HepG2 (cell line): ENCODE data around the gene PTK7. TPM values are rescaled to one million over a fixed set of nuclear protein-coding genes. Genes with fewer than 3 reads are reported as not detected.
A peak's percentile ranks its signal among the peaks of the same experiment; 100 is the strongest.

ENCODE experiments used
- AHDC1 ChIP-seq: sonication (generic); formaldehyde crosslinking; IDR thresholded peaks from 2 replicates; pipeline ENCODE4 v1.5.1; 2020; ENCODE audit warnings: mild to moderate bottlenecking, missing genetic modification reagents, borderline replicate concordance
- KLF11 ChIP-seq: IDR thresholded peaks from 2 replicates; pipeline ENCODE4 v1.6.1; 2016; ENCODE audit warnings: missing compliant biosample characterization
- RBM22 ChIP-seq: fragments of 200-400 bp; formaldehyde crosslinking; optimal IDR thresholded peaks from 2 replicates; pipeline ENCODE3; 2017; ENCODE audit warnings: mild to moderate bottlenecking, low read length, moderate library complexity
- RORA ChIP-seq: sonication (generic); formaldehyde crosslinking; IDR thresholded peaks from 2 replicates; pipeline ENCODE4 v1.5.0; 2020; ENCODE audit warnings: mild to moderate bottlenecking, missing genetic modification reagents, moderate library complexity
- XBP1 ChIP-seq: sonication (generic); formaldehyde crosslinking; IDR thresholded peaks from 2 replicates; pipeline ENCODE4 v1.5.0; 2020; ENCODE audit warnings: missing genetic modification reagents
- ZBTB39 ChIP-seq: sonication (generic); formaldehyde crosslinking; IDR thresholded peaks from 2 replicates; pipeline ENCODE4 v1.5.0; 2020; ENCODE audit warnings: missing genetic modification reagents
- ZNF263 ChIP-seq: sonication (generic); formaldehyde crosslinking; IDR thresholded peaks from 2 replicates; pipeline ENCODE4 v1.4.0; 2020; ENCODE audit warnings: missing genetic modification reagents
- polyA plus RNA-seq, 8 experiments: library from polyadenylated mRNA; depleted of rRNA in 3 of 8; stranded (reverse) in 7 of 8; unstranded in 1 of 8; fragments of >200 nt; fragmentation: Illumina TruSeq in 4 of 8; extraction: Trizol in 4 of 8; gene quantifications; 2 replicates each; pipeline versions ENCODE4 v1.2.1 to v1.2.3, GENCODE V29; 2011 to 2016; ENCODE audit warnings: low read depth in 4 of 8, missing spikeins in 1 of 8, mixed read lengths in 1 of 8; ENCODE audit not compliant: insufficient read depth in 1 of 8
- total RNA-seq, 5 experiments: library from RNA; depleted of rRNA; stranded (reverse); fragments of >200 nt; fragmentation: Illumina TruSeq; extraction: Trizol; gene quantifications; 2 replicates each; pipeline ENCODE4 v1.2.3, GENCODE V29; 2016; ENCODE audit warnings: low read depth in 1 of 5
- TF ChIP-seq, protein P1 (sequence below): sonication (generic); formaldehyde crosslinking; IDR thresholded peaks from 2 replicates; pipeline ENCODE4 v1.4.0; 2020; ENCODE audit warnings: missing genetic modification reagents, borderline replicate concordance
- TF ChIP-seq, protein P2 (sequence below): sonication (generic); formaldehyde crosslinking; IDR thresholded peaks from one replicate; pipeline ENCODE4 v1.5.1; 2020; ENCODE audit warnings: mild to moderate bottlenecking, missing genetic modification reagents; ENCODE audit errors: not compliant biosample characterization

The PTK7 gene
- total and polyA plus RNA-seq, 2 of the 13 experiments (the other 11 are each of a cell fraction or from before 2014, with no cell fraction given): 98.5 to 99.8 TPM

DNA sequence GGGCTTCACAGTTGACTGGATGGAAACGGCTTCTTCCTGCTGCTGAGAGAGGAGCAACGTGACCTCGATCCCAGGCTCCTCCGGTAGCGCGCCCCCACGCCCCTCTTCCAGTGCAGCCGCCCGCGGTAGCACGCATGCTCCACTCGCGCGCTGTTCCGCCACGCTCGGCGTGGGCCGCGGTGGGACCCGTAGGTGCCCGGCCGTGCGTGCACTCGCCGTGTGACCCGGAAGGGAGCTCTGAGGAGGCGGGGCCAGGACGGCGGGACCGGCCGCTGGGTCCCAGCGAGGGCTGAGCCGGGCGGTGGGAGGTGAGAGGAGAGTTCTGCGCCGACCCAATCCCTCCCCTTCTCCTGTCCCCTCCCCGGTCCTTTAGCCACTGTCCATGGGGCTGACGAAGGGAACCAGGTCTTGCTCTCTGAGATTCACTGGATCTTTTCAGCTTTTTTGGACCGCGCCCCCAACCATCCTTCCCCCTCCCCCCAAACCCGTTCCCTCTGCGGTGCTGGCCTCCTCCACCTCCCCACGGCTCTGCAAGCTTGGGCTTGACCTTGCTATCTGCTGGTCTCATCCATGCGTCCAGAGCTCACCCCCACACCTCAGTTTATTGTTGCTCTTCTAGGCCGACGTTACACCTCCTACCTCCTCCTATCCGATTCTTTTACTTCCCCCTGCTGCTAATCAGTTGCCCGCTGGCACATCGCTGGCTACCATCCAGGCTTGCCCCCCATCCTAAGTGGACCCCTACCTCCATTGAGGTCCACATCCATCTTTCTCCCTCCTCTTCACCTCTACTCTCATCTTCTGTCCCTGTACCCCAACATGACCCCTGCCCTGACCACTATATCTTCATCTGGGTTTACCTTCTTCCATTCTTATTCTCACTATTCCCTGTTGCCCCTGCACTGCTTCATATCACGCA lies 106.1 kb downstream of the PTK7 start, which contains the start of gene CUL9 (continued):
- TF ChIP-seq RBM22: no peak
- no peak for TF ChIP-seq XBP1 (CRISPR knock-in tag)
- no peak for TF ChIP-seq ZBTB39 (CRISPR knock-in tag)
- peak; percentile 70; the same call in 1 of the 2 replicates for TF ChIP-seq ZNF263 (CRISPR knock-in tag)
- TF ChIP-seq AHDC1 (CRISPR knock-in tag): no peak
- peak; percentile 68; the same call in 1 of the 2 replicates for TF ChIP-seq KLF11 (CRISPR knock-in tag)
- no peak for TF ChIP-seq RORA (CRISPR knock-in tag)
- TF ChIP-seq, protein P1, sequence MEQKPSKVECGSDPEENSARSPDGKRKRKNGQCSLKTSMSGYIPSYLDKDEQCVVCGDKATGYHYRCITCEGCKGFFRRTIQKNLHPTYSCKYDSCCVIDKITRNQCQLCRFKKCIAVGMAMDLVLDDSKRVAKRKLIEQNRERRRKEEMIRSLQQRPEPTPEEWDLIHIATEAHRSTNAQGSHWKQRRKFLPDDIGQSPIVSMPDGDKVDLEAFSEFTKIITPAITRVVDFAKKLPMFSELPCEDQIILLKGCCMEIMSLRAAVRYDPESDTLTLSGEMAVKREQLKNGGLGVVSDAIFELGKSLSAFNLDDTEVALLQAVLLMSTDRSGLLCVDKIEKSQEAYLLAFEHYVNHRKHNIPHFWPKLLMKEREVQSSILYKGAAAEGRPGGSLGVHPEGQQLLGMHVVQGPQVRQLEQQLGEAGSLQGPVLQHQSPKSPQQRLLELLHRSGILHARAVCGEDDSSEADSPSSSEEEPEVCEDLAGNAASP (CRISPR knock-in tag): peak; percentile 74
- TF ChIP-seq, protein P2, sequence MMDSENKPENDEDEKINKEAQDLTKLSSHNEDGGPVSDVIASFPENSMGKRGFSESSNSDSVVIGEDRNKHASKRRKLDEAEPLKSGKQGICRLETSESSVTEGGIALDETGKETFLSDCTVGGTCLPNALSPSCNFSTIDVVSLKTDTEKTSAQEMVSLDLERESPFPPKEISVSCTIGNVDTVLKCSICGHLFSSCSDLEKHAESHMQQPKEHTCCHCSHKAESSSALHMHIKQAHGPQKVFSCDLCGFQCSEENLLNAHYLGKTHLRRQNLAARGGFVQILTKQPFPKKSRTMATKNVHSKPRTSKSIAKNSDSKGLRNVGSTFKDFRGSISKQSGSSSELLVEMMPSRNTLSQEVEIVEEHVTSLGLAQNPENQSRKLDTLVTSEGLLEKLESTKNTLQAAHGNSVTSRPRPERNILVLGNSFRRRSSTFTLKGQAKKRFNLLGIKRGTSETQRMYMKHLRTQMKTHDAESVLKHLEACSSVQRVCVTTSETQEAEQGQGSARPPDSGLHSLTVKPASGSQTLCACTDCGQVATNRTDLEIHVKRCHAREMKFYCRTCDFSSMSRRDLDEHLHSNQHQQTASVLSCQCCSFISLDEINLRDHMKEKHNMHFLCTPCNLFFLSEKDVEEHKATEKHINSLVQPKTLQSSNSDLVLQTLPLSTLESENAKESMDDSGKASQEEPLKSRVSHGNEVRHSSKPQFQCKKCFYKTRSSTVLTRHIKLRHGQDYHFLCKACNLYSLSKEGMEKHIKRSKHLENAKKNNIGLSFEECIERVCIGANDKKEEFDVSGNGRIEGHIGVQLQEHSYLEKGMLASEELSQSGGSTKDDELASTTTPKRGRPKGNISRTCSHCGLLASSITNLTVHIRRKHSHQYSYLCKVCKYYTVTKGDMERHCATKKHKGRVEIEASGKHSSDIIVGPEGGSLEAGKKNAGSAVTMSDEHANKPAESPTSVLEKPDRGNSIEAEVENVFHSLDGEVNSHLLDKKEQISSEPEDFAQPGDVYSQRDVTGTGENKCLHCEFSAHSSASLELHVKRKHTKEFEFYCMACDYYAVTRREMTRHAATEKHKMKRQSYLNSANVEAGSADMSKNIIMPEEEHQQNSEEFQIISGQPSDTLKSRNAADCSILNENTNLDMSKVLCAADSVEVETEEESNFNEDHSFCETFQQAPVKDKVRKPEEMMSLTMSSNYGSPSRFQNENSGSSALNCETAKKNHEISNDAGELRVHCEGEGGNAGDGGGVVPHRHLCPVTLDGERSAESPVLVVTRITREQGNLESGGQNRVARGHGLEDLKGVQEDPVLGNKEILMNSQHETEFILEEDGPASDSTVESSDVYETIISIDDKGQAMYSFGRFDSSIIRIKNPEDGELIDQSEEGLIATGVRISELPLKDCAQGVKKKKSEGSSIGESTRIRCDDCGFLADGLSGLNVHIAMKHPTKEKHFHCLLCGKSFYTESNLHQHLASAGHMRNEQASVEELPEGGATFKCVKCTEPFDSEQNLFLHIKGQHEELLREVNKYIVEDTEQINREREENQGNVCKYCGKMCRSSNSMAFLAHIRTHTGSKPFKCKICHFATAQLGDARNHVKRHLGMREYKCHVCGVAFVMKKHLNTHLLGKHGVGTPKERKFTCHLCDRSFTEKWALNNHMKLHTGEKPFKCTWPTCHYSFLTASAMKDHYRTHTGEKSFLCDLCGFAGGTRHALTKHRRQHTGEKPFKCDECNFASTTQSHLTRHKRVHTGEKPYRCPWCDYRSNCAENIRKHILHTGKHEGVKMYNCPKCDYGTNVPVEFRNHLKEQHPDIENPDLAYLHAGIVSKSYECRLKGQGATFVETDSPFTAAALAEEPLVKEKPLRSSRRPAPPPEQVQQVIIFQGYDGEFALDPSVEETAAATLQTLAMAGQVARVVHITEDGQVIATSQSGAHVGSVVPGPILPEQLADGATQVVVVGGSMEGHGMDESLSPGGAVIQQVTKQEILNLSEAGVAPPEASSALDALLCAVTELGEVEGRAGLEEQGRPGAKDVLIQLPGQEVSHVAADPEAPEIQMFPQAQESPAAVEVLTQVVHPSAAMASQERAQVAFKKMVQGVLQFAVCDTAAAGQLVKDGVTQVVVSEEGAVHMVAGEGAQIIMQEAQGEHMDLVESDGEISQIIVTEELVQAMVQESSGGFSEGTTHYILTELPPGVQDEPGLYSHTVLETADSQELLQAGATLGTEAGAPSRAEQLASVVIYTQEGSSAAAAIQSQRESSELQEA: peak; percentile 83
